ENCODE measurements around the gene CD59. TPM values are rescaled to one million over a fixed set of nuclear protein-coding genes. Genes with fewer than 3 reads are reported as not detected.

The CD59 gene
- total and polyA plus RNA-seq, 2 of the 4 experiments (the other 2 are of a cell fraction), result 765 to 1,140 TPM

- Histone ChIP-seq H2AFZ (replicated peaks; ENCODE audit: low read length, poor library complexity) (peak overlapping the region; percentile 2), H4K8ac (ENCODE audit: low read depth in 2 of 2, low read length in 2 of 2) (peak overlapping the region; percentile 49 to 65; a peak in 2 of 4 replicates), H3K4me2 (ENCODE audit: low read depth, low read length) (peak overlapping the region; percentile 95), H4K20me1 (ENCODE audit: insufficient read depth, low read length) (peaks cover 54% of the 10 kb centered on the region), H2AK5ac (ENCODE audit: low read depth, low read length) (peak overlapping the region; percentile 88), H2BK5ac (ENCODE audit: low read depth, low read length, poor library complexity, severe bottlenecking) (peak overlapping the region; percentile 65), H3K56ac (ENCODE audit: extremely low read depth, insufficient read depth, low read length) (peak overlapping the region; percentile 89), H2BK15ac (ENCODE audit: low read depth, low read length) (peak overlapping the region; percentile 69; the same call in 2 of the 3 replicates), H3K9ac (ENCODE audit: low read depth, low read length) (peak overlapping the region; percentile 92), H3K36me3 (ENCODE audit: control insufficient read depth, insufficient read depth, low read length) (peaks cover 19% of the 10 kb centered on the region), H3K9me3 (ENCODE audit: control insufficient read depth, insufficient read depth, low read length) (no peaks in the 10 kb centered on the region), H2BK120ac (ENCODE audit: low read depth, low read length) (peak overlapping the region; percentile 49; the same call in 1 of the 2 replicates), H3K23ac (ENCODE audit: low read depth, low read length) (peak overlapping the region; percentile 98), H4K5ac (ENCODE audit: low read depth, low read length) (peak overlapping the region; percentile 44), H2AK9ac (replicated peaks; ENCODE audit: low read depth, low read length, poor library complexity) (peak overlapping the region; percentile 89), H3K4ac (ENCODE audit: low read depth, low read length) (peak overlapping the region; percentile 87), H3K14ac (replicated peaks; ENCODE audit: low read depth, low read length) (peak overlapping the region; percentile 91), H3K27me3 (ENCODE audit: control insufficient read depth, insufficient read depth, low read length) (no peaks in the 10 kb centered on the region), H3K18ac (ENCODE audit: low read depth, low read length) (peak overlapping the region; percentile 57), H2BK20ac (ENCODE audit: low read depth, low read length) (no peak overlapping the region), H4K91ac (ENCODE audit: insufficient read depth, low read depth, low read length) (peak overlapping the region; percentile 62; the same call in 1 of the 2 replicates), H3K4me1 (ENCODE audit: control insufficient read depth, insufficient read depth, low read length) (peaks cover 21% of the 10 kb centered on the region), H3K27ac (ENCODE audit: insufficient read depth, low read length) (peak overlapping the region; percentile 67), H3K4me3 (ENCODE audit: insufficient read depth, low read depth, low read length) (peak overlapping the region; percentile 77), H3K79me1 (ENCODE audit: low read depth in 1 of 2, low read length in 2 of 2) (peaks cover 8 to 55% of the 10 kb centered on the region in 2 experiments; a peak in 3 of 4 replicates), H3K9me1 (ENCODE audit: insufficient read depth, low read length) (peaks cover 29% of the 10 kb centered on the region)
- ChIA-PET CTCF (interaction anchor here (0.6 to 1.0 kb wide), 2 partner anchors 8 to 338 kb away, joined by 3 read pairs; no protein-coding TSS in a partner anchor), POLR2A (ENCODE audit: unreplicated experiment) (interaction anchor here (0.5 kb wide), 1 partner anchor 34 kb away, joined by 15 read pairs; the partner anchor contains the start of gene C11orf91)
- WGBS, 2 experiments (ENCODE audit: extremely low coverage in 2 of 2, insufficient read length in 1 of 2), result 61% methylated on average over 3 of the region's 15 CpGs; no CpG with 5 or more reads in 1 of the 2 experiments
- intact Hi-C loops (cut with micrococcal nuclease) (no loop called here), dilution Hi-C loops (cut with HindIII; ENCODE audit: low sequenced_read_pairs, unreplicated experiment) (no loop called here), in situ Hi-C loops (cut with MboI; ENCODE audit: low sequenced_read_pairs) (no loop called here)
- DNase-seq, result no peak
- no peak for ATAC-seq (ENCODE audit: low read depth)
- no TSS peak for BruUV-seq (replicated peaks)
- TF ChIP-seq RCOR1 (IDR thresholded peaks at IDR 0.05; ENCODE audit: insufficient replicate concordance, low read length) (no peak), POLR2A (IDR thresholded peaks at IDR 0.05; ENCODE audit: low read depth, low read length) (peak; percentile 58), SMC3 (IDR thresholded peaks at IDR 0.05; ENCODE audit: low read depth, low read length) (no peak), CHD1 (IDR thresholded peaks at IDR 0.05; ENCODE audit: low read depth, low read length) (peak; percentile 62; the same call in 1 of the 2 replicates), FOS (IDR thresholded peaks at IDR 0.05; ENCODE audit: low read depth, low read length) (no peak), CTCF (conservative IDR thresholded peaks at IDR 0.05; ENCODE audit: low read depth, low read length) (no peak), ELK1 (IDR thresholded peaks at IDR 0.05; ENCODE audit: borderline replicate concordance, low read depth, low read length) (no peak), USF2 (IDR thresholded peaks at IDR 0.05; ENCODE audit: low read depth, low read length) (no peak), MAZ (IDR thresholded peaks at IDR 0.05; ENCODE audit: borderline replicate concordance, low read depth, low read length) (no peak), BHLHE40 (IDR thresholded peaks at IDR 0.05; ENCODE audit: low read depth, low read length) (no peak), MAFK (IDR thresholded peaks at IDR 0.05; ENCODE audit: low read depth, low read length) (no peak), NFE2L2 (IDR thresholded peaks at IDR 0.05; ENCODE audit: low read depth, low read length) (no peak), RFX5 (IDR thresholded peaks at IDR 0.05; ENCODE audit: low read depth, low read length) (no peak), RAD21 (IDR thresholded peaks at IDR 0.05; ENCODE audit: low read length) (no peak)
Observed at GRCh38 chr11:33734441-33735270, 1.6 kb downstream of the CD59 start.
